Measurements from ENCODE around the gene MTA3. TPM values are rescaled to one million over a fixed set of nuclear protein-coding genes. Genes with fewer than 3 reads are reported as not detected.
A peak's percentile ranks its signal among the peaks of the same experiment; 100 is the strongest.

MTA3 gene
- total RNA-seq, 1 donor from 2014 or later = 107 TPM

DNA sequence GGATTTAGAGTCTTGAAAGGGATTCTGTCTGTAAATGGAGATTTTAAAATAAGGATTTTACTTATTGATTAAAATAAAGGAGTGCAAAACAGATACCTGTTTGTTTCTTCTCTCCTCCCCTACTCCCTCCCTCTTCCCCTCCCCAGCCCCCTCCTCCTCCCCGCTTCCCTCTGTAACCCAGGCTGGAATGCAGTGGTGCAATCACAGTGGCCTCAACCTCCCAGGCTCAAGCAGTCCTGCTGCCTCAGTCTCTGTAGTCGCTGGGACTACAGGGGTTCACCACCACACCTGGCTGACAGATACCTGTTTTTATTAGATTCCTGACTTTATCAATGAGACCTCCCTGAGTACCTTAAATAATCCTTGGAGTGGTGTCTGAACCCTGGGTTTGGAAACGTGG is 138.4 kb downstream of the MTA3 start:
- Mint-ChIP-seq H3K36me3 (peaks cover 21% of the 10 kb centered on the region), H3K4me1 (peaks cover 37% of the 10 kb centered on the region)
- DNase-seq (ENCODE audit: low spot score in 2 of 2, unreplicated experiment in 2 of 2) = no peak

GRCh38 chr2:42708179-42708578 is 139.7 kb downstream of the MTA3 start:
- Mint-ChIP-seq H3K4me3 (no peak overlapping the region), H3K36me3 (peaks cover 19% of the 10 kb centered on the region), H3K9me3 (no peaks in the 10 kb centered on the region), H3K27ac (peak overlapping the region; percentile 26), H3K4me1 (peaks cover 37% of the 10 kb centered on the region), H3K27me3 (ENCODE audit: low read depth) (no peaks in the 10 kb centered on the region)
- TF ChIP-seq, protein P1, sequence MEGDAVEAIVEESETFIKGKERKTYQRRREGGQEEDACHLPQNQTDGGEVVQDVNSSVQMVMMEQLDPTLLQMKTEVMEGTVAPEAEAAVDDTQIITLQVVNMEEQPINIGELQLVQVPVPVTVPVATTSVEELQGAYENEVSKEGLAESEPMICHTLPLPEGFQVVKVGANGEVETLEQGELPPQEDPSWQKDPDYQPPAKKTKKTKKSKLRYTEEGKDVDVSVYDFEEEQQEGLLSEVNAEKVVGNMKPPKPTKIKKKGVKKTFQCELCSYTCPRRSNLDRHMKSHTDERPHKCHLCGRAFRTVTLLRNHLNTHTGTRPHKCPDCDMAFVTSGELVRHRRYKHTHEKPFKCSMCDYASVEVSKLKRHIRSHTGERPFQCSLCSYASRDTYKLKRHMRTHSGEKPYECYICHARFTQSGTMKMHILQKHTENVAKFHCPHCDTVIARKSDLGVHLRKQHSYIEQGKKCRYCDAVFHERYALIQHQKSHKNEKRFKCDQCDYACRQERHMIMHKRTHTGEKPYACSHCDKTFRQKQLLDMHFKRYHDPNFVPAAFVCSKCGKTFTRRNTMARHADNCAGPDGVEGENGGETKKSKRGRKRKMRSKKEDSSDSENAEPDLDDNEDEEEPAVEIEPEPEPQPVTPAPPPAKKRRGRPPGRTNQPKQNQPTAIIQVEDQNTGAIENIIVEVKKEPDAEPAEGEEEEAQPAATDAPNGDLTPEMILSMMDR (IDR thresholded peaks at IDR 0.05; ENCODE audit: unreplicated experiment) = no peak
- DNase-seq (ENCODE audit: low spot score in 2 of 2, unreplicated experiment in 2 of 2) = no peak

More for the DNA sequence above, 138.4 kb downstream of the MTA3 start:
- peak overlapping the region; percentile 82 for H3K27ac Mint-ChIP-seq
- H3K9me3 Mint-ChIP-seq = no peaks in the 10 kb centered on the region
- no peak overlapping the region for H3K4me3 Mint-ChIP-seq
- TF ChIP-seq, protein P1 (IDR thresholded peaks at IDR 0.05; ENCODE audit: unreplicated experiment) = no peak
- no peaks in the 10 kb centered on the region for H3K27me3 Mint-ChIP-seq (ENCODE audit: low read depth)

GRCh38 chr2:42711896-42712295 is 143.5 kb downstream of the MTA3 start:
- peaks cover 30% of the 10 kb centered on the region for H3K4me1 Mint-ChIP-seq

DNA sequence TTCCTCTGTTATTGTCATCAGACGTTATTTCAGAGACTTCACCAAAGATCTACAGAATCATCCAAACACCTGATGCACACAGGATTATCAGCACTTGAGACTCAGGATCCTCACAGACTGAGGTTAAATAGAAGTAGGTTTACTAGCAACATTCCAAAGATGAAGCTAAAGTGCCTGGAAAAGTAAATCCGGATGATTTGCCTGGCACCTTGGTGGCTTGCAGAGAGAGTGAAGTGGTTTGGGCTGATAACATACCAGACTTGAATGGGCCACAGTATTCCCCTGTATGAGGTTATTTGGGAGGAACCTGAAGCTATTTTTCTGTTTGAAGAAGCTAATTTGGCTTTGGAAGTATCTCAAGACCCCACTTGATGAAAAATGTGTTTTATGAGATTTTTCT is 144.5 kb downstream of the MTA3 start:
- no peak for DNase-seq (ENCODE audit: low spot score in 2 of 2, unreplicated experiment in 2 of 2)
- Mint-ChIP-seq H3K36me3 (peaks cover 6% of the 10 kb centered on the region), H3K27ac (no peak overlapping the region), H3K27me3 (ENCODE audit: low read depth) (no peaks in the 10 kb centered on the region), H3K4me3 (no peak overlapping the region), H3K9me3 (no peaks in the 10 kb centered on the region), H3K4me1 (peaks cover 21% of the 10 kb centered on the region)
- TF ChIP-seq, protein P1 (IDR thresholded peaks at IDR 0.05; ENCODE audit: unreplicated experiment) = no peak

More at GRCh38 chr2:42711896-42712295, 143.5 kb downstream of the MTA3 start:
- DNase-seq (ENCODE audit: low spot score in 2 of 2, unreplicated experiment in 2 of 2) = no peak
- Mint-ChIP-seq H3K27ac (no peak overlapping the region), H3K4me3 (no peak overlapping the region), H3K9me3 (no peaks in the 10 kb centered on the region), H3K27me3 (ENCODE audit: low read depth) (no peaks in the 10 kb centered on the region), H3K36me3 (peaks cover 6% of the 10 kb centered on the region)
- TF ChIP-seq, protein P1 (IDR thresholded peaks at IDR 0.05; ENCODE audit: unreplicated experiment) = no peak

DNA sequence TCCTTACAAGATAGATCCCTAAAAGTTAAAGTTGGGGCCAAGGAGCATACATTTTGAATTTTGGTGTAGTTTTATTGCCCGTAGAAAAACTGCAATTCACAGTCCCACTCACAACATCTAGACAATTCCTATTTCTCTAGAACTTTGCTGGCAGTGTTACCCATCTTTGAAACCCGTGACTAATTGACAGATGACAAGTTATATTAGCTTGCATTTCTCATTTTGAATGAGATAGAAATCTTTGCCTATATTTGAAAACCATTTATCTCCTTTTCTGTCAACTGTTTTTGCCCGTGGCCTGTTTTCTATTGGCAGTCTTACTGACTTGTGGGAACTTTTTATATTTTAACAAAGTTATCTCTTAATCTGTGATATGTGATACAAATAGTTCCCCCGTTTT is 145.5 kb downstream of the MTA3 start:
- H3K4me3 Mint-ChIP-seq = no peak overlapping the region
- peaks cover 13% of the 10 kb centered on the region for H3K4me1 Mint-ChIP-seq
- H3K27me3 Mint-ChIP-seq (ENCODE audit: low read depth) = no peaks in the 10 kb centered on the region
- H3K36me3 Mint-ChIP-seq = peaks cover 6% of the 10 kb centered on the region
- H3K27ac Mint-ChIP-seq = no peak overlapping the region
- no peaks in the 10 kb centered on the region for H3K9me3 Mint-ChIP-seq
- no peak for DNase-seq (ENCODE audit: low spot score in 2 of 2, unreplicated experiment in 2 of 2)
- TF ChIP-seq, protein P1 (IDR thresholded peaks at IDR 0.05; ENCODE audit: unreplicated experiment) = no peak

DNA sequence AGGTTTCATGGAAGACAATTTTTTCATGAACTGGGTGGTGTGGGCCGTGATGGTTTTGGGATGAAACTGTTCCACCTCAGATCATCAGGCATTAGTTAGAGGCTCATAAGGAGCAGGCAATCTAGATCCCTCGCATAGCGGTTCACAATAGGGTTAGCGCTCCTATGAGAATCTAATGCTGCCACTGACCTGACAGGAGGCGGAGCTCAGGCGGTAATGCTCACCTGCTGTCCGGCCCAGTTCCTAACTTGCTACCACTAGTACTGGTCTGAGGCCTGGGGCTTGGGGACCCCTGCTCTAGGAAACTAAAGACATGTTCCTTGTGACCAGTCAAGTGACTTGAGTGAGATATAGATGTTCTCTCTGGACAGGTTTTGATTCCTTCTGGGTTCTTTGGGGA is 146.3 kb downstream of the MTA3 start:
- peaks cover 5% of the 10 kb centered on the region for H3K4me1 Mint-ChIP-seq
- H3K27me3 Mint-ChIP-seq (ENCODE audit: low read depth) = no peaks in the 10 kb centered on the region
- H3K4me3 Mint-ChIP-seq = no peak overlapping the region
- TF ChIP-seq, protein P1 (IDR thresholded peaks at IDR 0.05; ENCODE audit: unreplicated experiment) = no peak
- H3K9me3 Mint-ChIP-seq = no peaks in the 10 kb centered on the region
- DNase-seq (ENCODE audit: low spot score in 2 of 2, unreplicated experiment in 2 of 2) = no peak
- no peak overlapping the region for H3K27ac Mint-ChIP-seq
- peaks cover 4% of the 10 kb centered on the region for H3K36me3 Mint-ChIP-seq

Measured in mesothelial cell of epicardium (in vitro differentiated cells).